ENCODE results near the gene C1orf105. TPM values are rescaled to one million over a fixed set of nuclear protein-coding genes. Genes with fewer than 3 reads are reported as not detected.
A peak's percentile ranks its signal among the peaks of the same experiment; 100 is the strongest.

C1orf105 gene
- total and polyA plus RNA-seq, 5 donors from 2014 or later, result not detected

- H3K27ac ChIP-seq (ENCODE audit: insufficient read depth, low read length, poor library complexity, severe bottlenecking), result no peak overlapping the region
- DNase-seq, result peak in 1 of 3 donors; percentile 33
- Mint-ChIP-seq H3K9me3 (no peaks in the 10 kb centered on the region), H3K36me3 (no peaks in the 10 kb centered on the region), H3K4me3 (no peak overlapping the region), H3K27me3 (no peaks in the 10 kb centered on the region), H3K27ac (no peak overlapping the region), H3K4me1 (peaks cover 18 to 45% (median 31%) of the 10 kb centered on the region in 4 donors)
- no peak for ATAC-seq (ENCODE audit: low read depth in 2 of 2)
- H3K4me3 ChIP-seq (ENCODE audit: low read depth, low read length), result no peak overlapping the region
- no peaks in the 10 kb centered on the region for H3K27me3 ChIP-seq (ENCODE audit: control insufficient read depth, insufficient read depth, low read length)
- no peaks in the 10 kb centered on the region for H3K9me3 ChIP-seq (ENCODE audit: control insufficient read depth in 2 of 2, low read length in 2 of 2)
- no peaks in the 10 kb centered on the region for H3K36me3 ChIP-seq (ENCODE audit: control insufficient read depth, insufficient read depth, low read length)
- peaks cover 16% of the 10 kb centered on the region for H3K4me1 ChIP-seq (ENCODE audit: control insufficient read depth, insufficient read depth, low read length, poor library complexity, severe bottlenecking)
These were observed 18.6 kb upstream of the C1orf105 start for GRCh38 chr1:172401892-172402291.

GRCh38 chr1:172402878-172403569, 17.5 kb upstream of the C1orf105 start:
- no peaks in the 10 kb centered on the region for H3K36me3 Mint-ChIP-seq
- peaks cover 17 to 35% (median 21%) of the 10 kb centered on the region in 4 donors for H3K4me1 Mint-ChIP-seq
- no peaks in the 10 kb centered on the region for H3K27me3 Mint-ChIP-seq
- Histone ChIP-seq H3K27ac (ENCODE audit: insufficient read depth, low read length, poor library complexity, severe bottlenecking) (no peak overlapping the region), H3K36me3 (ENCODE audit: control insufficient read depth, insufficient read depth, low read length) (no peaks in the 10 kb centered on the region), H3K27me3 (ENCODE audit: control insufficient read depth, insufficient read depth, low read length) (no peaks in the 10 kb centered on the region), H3K4me3 (ENCODE audit: low read depth, low read length) (no peak overlapping the region), H3K9me3 (ENCODE audit: control insufficient read depth in 2 of 2, low read length in 2 of 2) (no peaks in the 10 kb centered on the region), H3K4me1 (ENCODE audit: control insufficient read depth, insufficient read depth, low read length, poor library complexity, severe bottlenecking) (peaks cover 14% of the 10 kb centered on the region)
- H3K4me3 Mint-ChIP-seq, result no peak overlapping the region
- no peak for DNase-seq
- H3K9me3 Mint-ChIP-seq, result no peaks in the 10 kb centered on the region
- H3K27ac Mint-ChIP-seq, result peak overlapping the region in 1 of 3 donors; percentile 28
- ATAC-seq (ENCODE audit: low read depth in 2 of 2), result no peak

- Histone ChIP-seq H3K4me1 (ENCODE audit: control insufficient read depth, insufficient read depth, low read length, poor library complexity, severe bottlenecking) (peaks cover 8% of the 10 kb centered on the region), H3K4me3 (ENCODE audit: low read depth, low read length) (no peak overlapping the region), H3K27me3 (ENCODE audit: control insufficient read depth, insufficient read depth, low read length) (no peaks in the 10 kb centered on the region), H3K36me3 (ENCODE audit: control insufficient read depth, insufficient read depth, low read length) (no peaks in the 10 kb centered on the region), H3K9me3 (ENCODE audit: control insufficient read depth in 2 of 2, low read length in 2 of 2) (no peaks in the 10 kb centered on the region), H3K27ac (ENCODE audit: insufficient read depth, low read length, poor library complexity, severe bottlenecking) (no peak overlapping the region)
- no peak for DNase-seq
- H3K9me3 Mint-ChIP-seq, result no peaks in the 10 kb centered on the region
- H3K4me3 Mint-ChIP-seq, result no peak overlapping the region
- H3K4me1 Mint-ChIP-seq, result peaks cover 6 to 24% (median 10%) of the 10 kb centered on the region in 4 donors
- H3K27me3 Mint-ChIP-seq, result no peaks in the 10 kb centered on the region
- no peak for ATAC-seq (ENCODE audit: low read depth in 2 of 2)
- no peak overlapping the region for H3K27ac Mint-ChIP-seq
- H3K36me3 Mint-ChIP-seq, result no peaks in the 10 kb centered on the region
These were observed 16.4 kb upstream of the C1orf105 start for GRCh38 chr1:172404121-172404520.

- H3K27me3 Mint-ChIP-seq, result no peaks in the 10 kb centered on the region
- ATAC-seq (ENCODE audit: low read depth in 2 of 2) (no peak), DNase-seq (no peak)
- no peak overlapping the region for H3K4me3 Mint-ChIP-seq
- H3K27me3 ChIP-seq (ENCODE audit: control insufficient read depth, insufficient read depth, low read length), result no peaks in the 10 kb centered on the region
- peaks cover 0 to 6% (median 0%) of the 10 kb centered on the region in 4 donors for H3K4me1 Mint-ChIP-seq
- H3K9me3 ChIP-seq (ENCODE audit: control insufficient read depth in 2 of 2, low read length in 2 of 2), result no peaks in the 10 kb centered on the region
- peaks cover 0 to 1% (median 0%) of the 10 kb centered on the region in 7 donors for H3K9me3 Mint-ChIP-seq
- H3K36me3 Mint-ChIP-seq, result no peaks in the 10 kb centered on the region
- H3K36me3 ChIP-seq (ENCODE audit: control insufficient read depth, insufficient read depth, low read length), result no peaks in the 10 kb centered on the region
- no peaks in the 10 kb centered on the region for H3K4me1 ChIP-seq (ENCODE audit: control insufficient read depth, insufficient read depth, low read length, poor library complexity, severe bottlenecking)
- no peak overlapping the region for H3K27ac Mint-ChIP-seq
- H3K27ac ChIP-seq (ENCODE audit: insufficient read depth, low read length, poor library complexity, severe bottlenecking), result no peak overlapping the region
- no peak overlapping the region for H3K4me3 ChIP-seq (ENCODE audit: low read depth, low read length)
These were observed 14.6 kb upstream of the C1orf105 start for GRCh38 chr1:172405912-172406311.

GRCh38 chr1:172406968-172407367, 13.5 kb upstream of the C1orf105 start:
- Histone ChIP-seq H3K9me3 (ENCODE audit: control insufficient read depth in 2 of 2, low read length in 2 of 2) (no peaks in the 10 kb centered on the region), H3K27me3 (ENCODE audit: control insufficient read depth, insufficient read depth, low read length) (no peaks in the 10 kb centered on the region), H3K4me1 (ENCODE audit: control insufficient read depth, insufficient read depth, low read length, poor library complexity, severe bottlenecking) (no peaks in the 10 kb centered on the region), H3K4me3 (ENCODE audit: low read depth, low read length) (no peak overlapping the region), H3K36me3 (ENCODE audit: control insufficient read depth, insufficient read depth, low read length) (no peaks in the 10 kb centered on the region), H3K27ac (ENCODE audit: insufficient read depth, low read length, poor library complexity, severe bottlenecking) (no peak overlapping the region)
- Mint-ChIP-seq H3K27ac (no peak overlapping the region), H3K4me1 (peaks cover 0 to under 1% (median 0%) of the 10 kb centered on the region in 4 donors), H3K36me3 (no peaks in the 10 kb centered on the region), H3K4me3 (no peak overlapping the region), H3K27me3 (no peaks in the 10 kb centered on the region), H3K9me3 (peaks cover 0 to 1% (median 0%) of the 10 kb centered on the region in 7 donors)
- no peak for ATAC-seq (ENCODE audit: low read depth in 2 of 2)
- no peak for DNase-seq

- Histone ChIP-seq H3K9me3 (ENCODE audit: control insufficient read depth in 2 of 2, low read length in 2 of 2) (no peaks in the 10 kb centered on the region), H3K4me3 (ENCODE audit: low read depth, low read length) (no peak overlapping the region), H3K36me3 (ENCODE audit: control insufficient read depth, insufficient read depth, low read length) (no peaks in the 10 kb centered on the region), H3K4me1 (ENCODE audit: control insufficient read depth, insufficient read depth, low read length, poor library complexity, severe bottlenecking) (no peaks in the 10 kb centered on the region), H3K27ac (ENCODE audit: insufficient read depth, low read length, poor library complexity, severe bottlenecking) (no peak overlapping the region), H3K27me3 (ENCODE audit: control insufficient read depth, insufficient read depth, low read length) (no peaks in the 10 kb centered on the region)
- H3K4me3 Mint-ChIP-seq, result no peak overlapping the region
- peaks cover 0 to 1% (median 0%) of the 10 kb centered on the region in 7 donors for H3K9me3 Mint-ChIP-seq
- DNase-seq (no peak), ATAC-seq (ENCODE audit: low read depth in 2 of 2) (no peak)
- no peaks in the 10 kb centered on the region for H3K4me1 Mint-ChIP-seq
- no peaks in the 10 kb centered on the region for H3K27me3 Mint-ChIP-seq
- no peak overlapping the region for H3K27ac Mint-ChIP-seq
- H3K36me3 Mint-ChIP-seq, result peaks cover 9% of the 10 kb centered on the region
These were observed 11.5 kb upstream of the C1orf105 start for GRCh38 chr1:172408958-172409357.

GRCh38 chr1:172410027-172410426, 10.5 kb upstream of the C1orf105 start:
- Mint-ChIP-seq H3K27ac (no peak overlapping the region), H3K27me3 (no peaks in the 10 kb centered on the region), H3K36me3 (peaks cover 9% of the 10 kb centered on the region), H3K4me1 (peaks cover 0 to 2% (median 0%) of the 10 kb centered on the region in 4 donors), H3K9me3 (peaks cover 0 to 1% (median 0%) of the 10 kb centered on the region in 7 donors), H3K4me3 (no peak overlapping the region)
- no peaks in the 10 kb centered on the region for H3K27me3 ChIP-seq (ENCODE audit: control insufficient read depth, insufficient read depth, low read length)
- DNase-seq, result no peak
- no peaks in the 10 kb centered on the region for H3K4me1 ChIP-seq (ENCODE audit: control insufficient read depth, insufficient read depth, low read length, poor library complexity, severe bottlenecking)
- H3K36me3 ChIP-seq (ENCODE audit: control insufficient read depth, insufficient read depth, low read length), result no peaks in the 10 kb centered on the region
- no peaks in the 10 kb centered on the region for H3K9me3 ChIP-seq (ENCODE audit: control insufficient read depth in 2 of 2, low read length in 2 of 2)
- H3K27ac ChIP-seq (ENCODE audit: insufficient read depth, low read length, poor library complexity, severe bottlenecking), result no peak overlapping the region
- no peak for ATAC-seq (ENCODE audit: low read depth in 2 of 2)
- no peak overlapping the region for H3K4me3 ChIP-seq (ENCODE audit: low read depth, low read length)

GRCh38 chr1:172411791-172412338, 8.6 kb upstream of the C1orf105 start:
- no peak for DNase-seq
- Histone ChIP-seq H3K4me3 (ENCODE audit: low read depth, low read length) (no peak overlapping the region), H3K27me3 (ENCODE audit: control insufficient read depth, insufficient read depth, low read length) (no peaks in the 10 kb centered on the region), H3K9me3 (ENCODE audit: control insufficient read depth in 2 of 2, low read length in 2 of 2) (no peaks in the 10 kb centered on the region), H3K36me3 (ENCODE audit: control insufficient read depth, insufficient read depth, low read length) (no peaks in the 10 kb centered on the region), H3K4me1 (ENCODE audit: control insufficient read depth, insufficient read depth, low read length, poor library complexity, severe bottlenecking) (no peaks in the 10 kb centered on the region), H3K27ac (ENCODE audit: insufficient read depth, low read length, poor library complexity, severe bottlenecking) (no peak overlapping the region)
- H3K27ac Mint-ChIP-seq, result no peak overlapping the region
- H3K4me3 Mint-ChIP-seq, result no peak overlapping the region
- peaks cover 9% of the 10 kb centered on the region for H3K36me3 Mint-ChIP-seq
- peaks cover 0 to 5% (median under 1%) of the 10 kb centered on the region in 4 donors for H3K4me1 Mint-ChIP-seq
- H3K9me3 Mint-ChIP-seq, result peaks cover 0 to 1% (median 0%) of the 10 kb centered on the region in 7 donors
- ATAC-seq (ENCODE audit: low read depth in 2 of 2), result no peak
- no peaks in the 10 kb centered on the region for H3K27me3 Mint-ChIP-seq

All from CD4-positive, CD25-positive, alpha-beta regulatory T cell (primary cell).